WTC11 (cell line): ENCODE results near the gene PAX4. TPM values are rescaled to one million over a fixed set of nuclear protein-coding genes. Genes with fewer than 3 reads are reported as not detected.

Experiments
- ATAC-seq: fragments of 200-7000 bp; cut with Tn5 transposase; 2 replicates; pipeline ENCODE4 v1.10.0; 2021; ENCODE audit warnings: mild to moderate bottlenecking, moderate library complexity
- CTCF ChIA-PET: fragments of 300-600 bp; sonication (Branson Sonifier 250); formaldehyde crosslinking; loops from one replicate; lab custom pipeline; 2021; ENCODE audit warnings: antibody characterized with exemption; lab: Charles Lee
- POLR2A ChIA-PET: fragments of 350-600 bp; sonication (Branson Sonifier 250); formaldehyde crosslinking; loops from one replicate; lab custom pipeline; 2021; ENCODE audit warnings: antibody characterized with exemption; lab: Charles Lee
- DNase-seq: peaks from one replicate; pipeline ENCODE4 v3.0.0; 2021; ENCODE audit warnings: low spot score
- H3K27ac Mint-ChIP-seq: 2 replicates; pipeline ENCODE4 v1.8.0; 2021; ENCODE audit warnings: mixed read lengths
- H3K27me3 Mint-ChIP-seq: 2 replicates; pipeline ENCODE4 v1.8.0; 2021; ENCODE audit warnings: low read depth, mild to moderate bottlenecking, moderate library complexity, mixed read lengths
- H3K36me3 Mint-ChIP-seq: 2 replicates; pipeline ENCODE4 v1.8.0; 2021; ENCODE audit warnings: mixed read lengths
- H3K4me1 Mint-ChIP-seq: 2 replicates; pipeline ENCODE4 v1.8.0; 2022; ENCODE audit warnings: mixed read lengths
- H3K4me3 Mint-ChIP-seq: 2 replicates; pipeline ENCODE4 v1.8.0; 2021; ENCODE audit warnings: mild to moderate bottlenecking, moderate library complexity, mixed read lengths
- H3K9me3 Mint-ChIP-seq: 2 replicates; pipeline ENCODE4 v1.8.0; 2021; ENCODE audit warnings: mixed read lengths
- NFE2L1 ChIP-seq: sonication (generic); formaldehyde crosslinking; IDR thresholded peaks from 2 replicates; pipeline ENCODE4 v1.8.1; 2023; ENCODE audit warnings: missing genetic modification reagents
- SP1 ChIP-seq: sonication (generic); formaldehyde crosslinking; conservative IDR thresholded peaks from 2 replicates; pipeline ENCODE4 v1.8.1; 2022; ENCODE audit warnings: missing genetic modification reagents
- TP53 ChIP-seq: sonication (generic); formaldehyde crosslinking; IDR thresholded peaks from 2 replicates; pipeline ENCODE4 v1.8.1; 2023; ENCODE audit warnings: mild to moderate bottlenecking, missing genetic modification reagents
- ZNF219 ChIP-seq: sonication (generic); formaldehyde crosslinking; IDR thresholded peaks from 2 replicates; pipeline ENCODE4 v1.8.0; 2023; ENCODE audit warnings: missing genetic modification reagents, mild to moderate bottlenecking, borderline replicate concordance
- ZNF232 ChIP-seq: sonication (generic); formaldehyde crosslinking; IDR thresholded peaks from 2 replicates; pipeline ENCODE4 v1.8.0; 2022; ENCODE audit warnings: mild to moderate bottlenecking, missing genetic modification reagents
- ZNF317 ChIP-seq: sonication (generic); formaldehyde crosslinking; IDR thresholded peaks from 2 replicates; pipeline ENCODE4 v1.8.1; 2023; ENCODE audit warnings: low read depth, mild to moderate bottlenecking, moderate library complexity, missing genetic modification reagents, borderline replicate concordance
- total RNA-seq: library from RNA; stranded (reverse); gene quantifications from 3 replicates; pipeline ENCODE4 v1.2.3, GENCODE V29; 2021
- TF ChIP-seq, protein P1 (sequence below): sonication (generic); formaldehyde crosslinking; IDR thresholded peaks from 2 replicates; pipeline ENCODE4 v1.8.0; 2022; ENCODE audit warnings: missing genetic modification reagents
- TF ChIP-seq, protein P2 (sequence below): sonication (generic); formaldehyde crosslinking; IDR thresholded peaks from 2 replicates; pipeline ENCODE4 v1.8.0; 2023; ENCODE audit warnings: missing genetic modification reagents
- TF ChIP-seq, protein P3 (sequence below): sonication (generic); formaldehyde crosslinking; IDR thresholded peaks from 2 replicates; pipeline ENCODE4 v1.8.0; 2022; ENCODE audit warnings: mild to moderate bottlenecking, missing genetic modification reagents
- TF ChIP-seq, protein P4 (sequence below): fragments of 250-450 bp; sonication (Bioruptor Pico); IDR thresholded peaks from 2 replicates; pipeline ENCODE4 v1.9.0; 2021; ENCODE audit warnings: mild to moderate bottlenecking, borderline replicate concordance
- TF ChIP-seq, protein P5 (sequence below): sonication (generic); formaldehyde crosslinking; conservative IDR thresholded peaks from 2 replicates; pipeline ENCODE4 v1.8.1; 2022; ENCODE audit warnings: mild to moderate bottlenecking, missing genetic modification reagents
- TF ChIP-seq, protein P6 (sequence below): sonication (generic); formaldehyde crosslinking; IDR thresholded peaks from 2 replicates; pipeline ENCODE4 v1.8.1; 2023; ENCODE audit warnings: mild to moderate bottlenecking, missing genetic modification reagents, moderate library complexity

The PAX4 gene
- total RNA-seq, 1 experiment from 2014 or later, result not detected

DNA sequence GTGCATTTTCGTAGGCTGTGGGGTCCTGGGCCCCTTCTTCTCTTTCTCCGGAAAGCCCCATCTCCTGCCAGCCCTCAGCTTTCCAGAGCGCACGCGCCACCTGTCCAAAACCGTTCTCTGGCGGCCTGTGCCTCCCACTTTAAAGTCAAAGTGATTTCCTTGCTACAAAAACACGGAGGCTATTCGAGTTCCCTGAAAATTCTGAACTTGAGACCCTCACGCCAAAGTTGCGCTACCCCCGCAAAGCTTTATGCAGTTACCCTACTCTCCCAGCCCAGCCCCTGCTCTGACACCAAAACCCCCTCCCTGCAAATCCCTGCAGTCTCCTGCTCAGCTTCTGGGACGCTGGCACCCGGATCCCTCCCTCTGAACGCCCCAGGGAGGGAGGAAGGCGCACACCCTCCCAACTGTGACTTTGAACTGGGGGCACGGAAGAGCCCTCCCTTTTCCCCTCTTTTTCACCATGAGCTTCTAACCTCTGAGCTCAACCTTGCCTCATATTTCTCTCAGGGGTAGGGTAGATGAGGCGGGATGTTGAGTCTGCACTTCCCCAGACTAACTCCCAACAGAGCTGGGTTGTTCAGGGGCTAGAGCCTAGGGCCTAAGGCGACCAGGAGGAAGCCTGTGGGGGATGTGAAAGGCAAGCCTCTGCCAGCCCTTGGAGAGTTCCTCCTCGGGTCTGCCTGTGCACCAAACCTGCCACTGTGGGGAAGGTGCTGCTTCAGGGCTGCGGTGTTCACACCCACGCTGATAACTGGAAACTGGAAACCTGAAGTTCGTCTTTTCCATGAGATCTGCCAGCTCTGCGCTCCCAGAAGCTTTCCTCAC lies 2.7 kb upstream of the PAX4 start:
- peak; percentile 45 for DNase-seq
- Mint-ChIP-seq H3K36me3 (no peaks in the 10 kb centered on the region), H3K27ac (no peak overlapping the region), H3K9me3 (no peaks in the 10 kb centered on the region), H3K27me3 (peaks cover 82% of the 10 kb centered on the region), H3K4me1 (peaks cover 17% of the 10 kb centered on the region), H3K4me3 (peak overlapping the region; percentile 89)
- ChIA-PET CTCF (interaction anchor here (0.5 to 3.0 kb wide), 16 partner anchors 9 to 173 kb away, joined by 3 to 89 read pairs (median 4); partner anchors contain the start of genes ARF5 and GCC1), POLR2A (interaction anchor here (0.5 to 1.7 kb wide), 4 partner anchors 33 to 392 kb away, joined by 3 to 9 read pairs (median 5); partner anchors contain the start of genes ARF5 and GCC1)
- ATAC-seq, result peak; percentile 90
- TF ChIP-seq TP53 (CRISPR knock-in tag) (0 out of 2 replicates have a peak, but pooled peaks have one; percentile 18), ZNF232 (0 out of 2 replicates have a peak, but pooled peaks have one; percentile 45), SP1 (0 out of 2 replicates have a peak, but pooled peaks have one; percentile 12), NFE2L1 (no peak)
- TF ChIP-seq, protein P1, sequence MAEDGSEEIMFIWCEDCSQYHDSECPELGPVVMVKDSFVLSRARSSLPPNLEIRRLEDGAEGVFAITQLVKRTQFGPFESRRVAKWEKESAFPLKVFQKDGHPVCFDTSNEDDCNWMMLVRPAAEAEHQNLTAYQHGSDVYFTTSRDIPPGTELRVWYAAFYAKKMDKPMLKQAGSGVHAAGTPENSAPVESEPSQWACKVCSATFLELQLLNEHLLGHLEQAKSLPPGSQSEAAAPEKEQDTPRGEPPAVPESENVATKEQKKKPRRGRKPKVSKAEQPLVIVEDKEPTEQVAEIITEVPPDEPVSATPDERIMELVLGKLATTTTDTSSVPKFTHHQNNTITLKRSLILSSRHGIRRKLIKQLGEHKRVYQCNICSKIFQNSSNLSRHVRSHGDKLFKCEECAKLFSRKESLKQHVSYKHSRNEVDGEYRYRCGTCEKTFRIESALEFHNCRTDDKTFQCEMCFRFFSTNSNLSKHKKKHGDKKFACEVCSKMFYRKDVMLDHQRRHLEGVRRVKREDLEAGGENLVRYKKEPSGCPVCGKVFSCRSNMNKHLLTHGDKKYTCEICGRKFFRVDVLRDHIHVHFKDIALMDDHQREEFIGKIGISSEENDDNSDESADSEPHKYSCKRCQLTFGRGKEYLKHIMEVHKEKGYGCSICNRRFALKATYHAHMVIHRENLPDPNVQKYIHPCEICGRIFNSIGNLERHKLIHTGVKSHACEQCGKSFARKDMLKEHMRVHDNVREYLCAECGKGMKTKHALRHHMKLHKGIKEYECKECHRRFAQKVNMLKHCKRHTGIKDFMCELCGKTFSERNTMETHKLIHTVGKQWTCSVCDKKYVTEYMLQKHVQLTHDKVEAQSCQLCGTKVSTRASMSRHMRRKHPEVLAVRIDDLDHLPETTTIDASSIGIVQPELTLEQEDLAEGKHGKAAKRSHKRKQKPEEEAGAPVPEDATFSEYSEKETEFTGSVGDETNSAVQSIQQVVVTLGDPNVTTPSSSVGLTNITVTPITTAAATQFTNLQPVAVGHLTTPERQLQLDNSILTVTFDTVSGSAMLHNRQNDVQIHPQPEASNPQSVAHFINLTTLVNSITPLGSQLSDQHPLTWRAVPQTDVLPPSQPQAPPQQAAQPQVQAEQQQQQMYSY (CRISPR knock-in tag), result no peak
- TF ChIP-seq, protein P2, sequence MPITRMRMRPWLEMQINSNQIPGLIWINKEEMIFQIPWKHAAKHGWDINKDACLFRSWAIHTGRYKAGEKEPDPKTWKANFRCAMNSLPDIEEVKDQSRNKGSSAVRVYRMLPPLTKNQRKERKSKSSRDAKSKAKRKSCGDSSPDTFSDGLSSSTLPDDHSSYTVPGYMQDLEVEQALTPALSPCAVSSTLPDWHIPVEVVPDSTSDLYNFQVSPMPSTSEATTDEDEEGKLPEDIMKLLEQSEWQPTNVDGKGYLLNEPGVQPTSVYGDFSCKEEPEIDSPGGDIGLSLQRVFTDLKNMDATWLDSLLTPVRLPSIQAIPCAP, result no peak
- TF ChIP-seq, protein P3, sequence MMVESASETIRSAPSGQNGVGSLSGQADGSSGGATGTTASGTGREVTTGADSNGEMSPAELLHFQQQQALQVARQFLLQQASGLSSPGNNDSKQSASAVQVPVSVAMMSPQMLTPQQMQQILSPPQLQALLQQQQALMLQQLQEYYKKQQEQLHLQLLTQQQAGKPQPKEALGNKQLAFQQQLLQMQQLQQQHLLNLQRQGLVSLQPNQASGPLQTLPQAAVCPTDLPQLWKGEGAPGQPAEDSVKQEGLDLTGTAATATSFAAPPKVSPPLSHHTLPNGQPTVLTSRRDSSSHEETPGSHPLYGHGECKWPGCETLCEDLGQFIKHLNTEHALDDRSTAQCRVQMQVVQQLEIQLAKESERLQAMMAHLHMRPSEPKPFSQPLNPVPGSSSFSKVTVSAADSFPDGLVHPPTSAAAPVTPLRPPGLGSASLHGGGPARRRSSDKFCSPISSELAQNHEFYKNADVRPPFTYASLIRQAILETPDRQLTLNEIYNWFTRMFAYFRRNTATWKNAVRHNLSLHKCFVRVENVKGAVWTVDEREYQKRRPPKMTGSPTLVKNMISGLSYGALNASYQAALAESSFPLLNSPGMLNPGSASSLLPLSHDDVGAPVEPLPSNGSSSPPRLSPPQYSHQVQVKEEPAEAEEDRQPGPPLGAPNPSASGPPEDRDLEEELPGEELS (CRISPR knock-in tag), result 0 out of 2 replicates have a peak, but pooled peaks have one; percentile 6
- TF ChIP-seq, protein P4, sequence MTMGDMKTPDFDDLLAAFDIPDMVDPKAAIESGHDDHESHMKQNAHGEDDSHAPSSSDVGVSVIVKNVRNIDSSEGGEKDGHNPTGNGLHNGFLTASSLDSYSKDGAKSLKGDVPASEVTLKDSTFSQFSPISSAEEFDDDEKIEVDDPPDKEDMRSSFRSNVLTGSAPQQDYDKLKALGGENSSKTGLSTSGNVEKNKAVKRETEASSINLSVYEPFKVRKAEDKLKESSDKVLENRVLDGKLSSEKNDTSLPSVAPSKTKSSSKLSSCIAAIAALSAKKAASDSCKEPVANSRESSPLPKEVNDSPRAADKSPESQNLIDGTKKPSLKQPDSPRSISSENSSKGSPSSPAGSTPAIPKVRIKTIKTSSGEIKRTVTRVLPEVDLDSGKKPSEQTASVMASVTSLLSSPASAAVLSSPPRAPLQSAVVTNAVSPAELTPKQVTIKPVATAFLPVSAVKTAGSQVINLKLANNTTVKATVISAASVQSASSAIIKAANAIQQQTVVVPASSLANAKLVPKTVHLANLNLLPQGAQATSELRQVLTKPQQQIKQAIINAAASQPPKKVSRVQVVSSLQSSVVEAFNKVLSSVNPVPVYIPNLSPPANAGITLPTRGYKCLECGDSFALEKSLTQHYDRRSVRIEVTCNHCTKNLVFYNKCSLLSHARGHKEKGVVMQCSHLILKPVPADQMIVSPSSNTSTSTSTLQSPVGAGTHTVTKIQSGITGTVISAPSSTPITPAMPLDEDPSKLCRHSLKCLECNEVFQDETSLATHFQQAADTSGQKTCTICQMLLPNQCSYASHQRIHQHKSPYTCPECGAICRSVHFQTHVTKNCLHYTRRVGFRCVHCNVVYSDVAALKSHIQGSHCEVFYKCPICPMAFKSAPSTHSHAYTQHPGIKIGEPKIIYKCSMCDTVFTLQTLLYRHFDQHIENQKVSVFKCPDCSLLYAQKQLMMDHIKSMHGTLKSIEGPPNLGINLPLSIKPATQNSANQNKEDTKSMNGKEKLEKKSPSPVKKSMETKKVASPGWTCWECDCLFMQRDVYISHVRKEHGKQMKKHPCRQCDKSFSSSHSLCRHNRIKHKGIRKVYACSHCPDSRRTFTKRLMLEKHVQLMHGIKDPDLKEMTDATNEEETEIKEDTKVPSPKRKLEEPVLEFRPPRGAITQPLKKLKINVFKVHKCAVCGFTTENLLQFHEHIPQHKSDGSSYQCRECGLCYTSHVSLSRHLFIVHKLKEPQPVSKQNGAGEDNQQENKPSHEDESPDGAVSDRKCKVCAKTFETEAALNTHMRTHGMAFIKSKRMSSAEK, result no peak

DNA sequence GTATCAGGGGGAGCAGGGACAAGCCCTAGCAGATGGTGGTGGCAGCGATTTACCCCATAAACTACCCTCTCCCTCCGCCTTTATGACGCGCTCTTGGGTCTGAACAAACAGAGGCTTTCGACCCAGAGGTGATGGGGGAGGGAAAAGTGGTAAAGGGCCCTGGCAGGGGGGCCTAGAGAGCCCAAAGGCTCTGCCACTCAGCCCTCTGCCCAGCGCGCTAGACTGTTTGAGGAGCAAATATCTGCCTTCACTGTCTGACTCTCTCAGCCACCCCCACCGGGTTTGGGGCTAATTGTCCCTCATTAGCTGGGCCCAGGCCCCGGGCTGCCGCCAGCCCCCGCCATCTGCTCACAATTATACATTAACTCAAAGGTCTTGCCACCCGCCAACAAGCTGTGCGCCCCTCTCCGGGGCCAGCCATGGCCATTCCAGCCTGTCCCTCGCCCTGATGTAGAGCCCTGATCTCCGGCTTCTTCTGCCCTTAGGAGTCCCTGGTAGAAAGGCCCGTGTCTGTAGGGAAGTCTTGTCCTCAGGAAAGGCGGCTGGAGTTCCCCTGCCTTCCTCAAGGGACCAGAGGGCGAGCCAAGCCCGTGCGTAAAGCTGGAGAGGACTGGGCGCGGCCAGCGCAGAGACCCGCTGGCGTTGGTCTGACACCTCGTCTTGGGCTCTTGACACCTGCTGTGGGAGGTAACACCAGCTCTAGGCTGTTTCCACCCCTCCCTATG lies 1.9 kb upstream of the PAX4 start:
- Mint-ChIP-seq H3K27me3 (peaks cover 87% of the 10 kb centered on the region), H3K9me3 (no peaks in the 10 kb centered on the region), H3K27ac (no peak overlapping the region), H3K4me1 (peaks cover 17% of the 10 kb centered on the region), H3K4me3 (peak overlapping the region; percentile 89), H3K36me3 (no peaks in the 10 kb centered on the region)
- POLR2A ChIA-PET, result interaction anchor here (0.5 to 1.7 kb wide), 3 partner anchors 32 to 36 kb away, joined by 5 to 9 read pairs (median 5); partner anchors contain the start of genes ARF5 and GCC1
- CTCF ChIA-PET, result interaction anchor here (0.5 to 3.0 kb wide), 14 partner anchors 9 to 173 kb away, joined by 3 to 89 read pairs (median 4); partner anchors contain the start of gene ARF5
- DNase-seq, result peak; percentile 66
- peak; percentile 86 for ATAC-seq
- TF ChIP-seq ZNF219 (no peak), ZNF317 (CRISPR knock-in tag) (no peak)
- TF ChIP-seq, protein P5, sequence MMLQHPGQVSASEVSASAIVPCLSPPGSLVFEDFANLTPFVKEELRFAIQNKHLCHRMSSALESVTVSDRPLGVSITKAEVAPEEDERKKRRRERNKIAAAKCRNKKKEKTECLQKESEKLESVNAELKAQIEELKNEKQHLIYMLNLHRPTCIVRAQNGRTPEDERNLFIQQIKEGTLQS (CRISPR knock-in tag), result no peak
- TF ChIP-seq, protein P1 (CRISPR knock-in tag), result no peak
- TF ChIP-seq, protein P6, sequence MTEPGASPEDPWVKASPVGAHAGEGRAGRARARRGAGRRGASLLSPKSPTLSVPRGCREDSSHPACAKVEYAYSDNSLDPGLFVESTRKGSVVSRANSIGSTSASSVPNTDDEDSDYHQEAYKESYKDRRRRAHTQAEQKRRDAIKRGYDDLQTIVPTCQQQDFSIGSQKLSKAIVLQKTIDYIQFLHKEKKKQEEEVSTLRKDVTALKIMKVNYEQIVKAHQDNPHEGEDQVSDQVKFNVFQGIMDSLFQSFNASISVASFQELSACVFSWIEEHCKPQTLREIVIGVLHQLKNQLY (CRISPR knock-in tag), result no peak
